HCT116 (cell line): ENCODE data around the gene MAST4. TPM values are rescaled to one million over a fixed set of nuclear protein-coding genes. Genes with fewer than 3 reads are reported as not detected.

Experiments
- ATAC-seq: fragments of 200-7000 bp; cut with Tn5 transposase; 2 replicates; pipeline ENCODE4 v1.9.1; 2020; ENCODE audit warnings: mild to moderate bottlenecking, moderate library complexity
- BruUV-seq: library from RNA; stranded (reverse); fragments of 400-500 nt; replicated peaks from 2 replicates; lab custom pipeline; 2021; lab: Mats Ljungman, UMichigan
- CTCF ChIA-PET: fragments of 300-600 bp; sonication (Branson Sonifier 250); formaldehyde crosslinking; loops from one replicate; lab custom pipeline; 2021; ENCODE audit warnings: antibody characterized with exemption; lab: Charles Lee
- POLR2A ChIA-PET: fragments of 300-600, 350-600 bp; sonication (Branson Sonifier 250); formaldehyde crosslinking; loops from one replicate; lab custom pipeline; 2021; ENCODE audit warnings: antibody characterized with exemption; lab: Charles Lee
- RAD21 ChIA-PET, 2 experiments: fragments of 300-600 bp; sonication (Branson Sonifier 250); formaldehyde crosslinking; loops; one replicate each; lab custom pipeline; 2023; ENCODE audit warnings: low total read pairs in 2 of 2; ENCODE audit not compliant: uncharacterized antibody in 2 of 2, unreplicated experiment in 2 of 2, low non-redundant PET in 1 of 2; lab: Charles Lee
- DNase-seq: peaks from one replicate; pipeline ENCODE4 v3.0.0-alpha.2; 2010; ENCODE audit warnings: low read depth, low spot score
- H2AFZ ChIP-seq: fragments of 200-600 bp; shearing (Covaris generic), sonication (generic); 2 replicates; pipeline ENCODE4 v1.6.1; 2017; ENCODE audit warnings: low read depth, mixed run types, mixed read lengths, antibody characterized with exemption, low read length; ENCODE audit not compliant: poor library complexity, severe bottlenecking
- H3K27ac ChIP-seq: 2 replicates; pipeline ENCODE4 v1.5.1; 2012; ENCODE audit warnings: low read depth, low read length
- H3K27me3 ChIP-seq: fragments of 200-600 bp; sonication (generic); 2 replicates; pipeline ENCODE4 v1.6.1; 2016; ENCODE audit warnings: mixed run types, low read length, mixed read lengths; ENCODE audit not compliant: insufficient read depth
- H3K36me3 ChIP-seq, 2 experiments: fragments of 200-500 bp in 1 of 2; fragments of 200-600 bp in 1 of 2; sonication (Bioruptor generic) in 1 of 2; sonication (generic) in 1 of 2; 2 replicates each; pipeline versions ENCODE4 v1.5.1 to v1.6.1; 2014 to 2016; ENCODE audit warnings: low read length in 2 of 2, inconsistent platforms in 1 of 2, mixed read lengths in 1 of 2, mixed run types in 1 of 2; ENCODE audit not compliant: insufficient read depth in 2 of 2, control insufficient read depth in 1 of 2
- H3K4me1 ChIP-seq, 2 experiments: fragments of 200-600 bp in 1 of 2; sonication (generic) in 1 of 2; 2 replicates each; pipeline versions ENCODE4 v1.5.1 to v1.6.1; 2012 to 2017; ENCODE audit warnings: low read length in 2 of 2, inconsistent platforms in 1 of 2, mild to moderate bottlenecking in 1 of 2, mixed read lengths in 1 of 2, mixed run types in 1 of 2, moderate library complexity in 1 of 2; ENCODE audit not compliant: insufficient read depth in 2 of 2, control insufficient read depth in 1 of 2
- H3K4me2 ChIP-seq: fragments of 200-600 bp; sonication (generic); 2 replicates; pipeline ENCODE4 v1.6.1; 2017; ENCODE audit warnings: mixed run types, low read length, mixed read lengths
- H3K4me3 ChIP-seq, 2 experiments: fragments of 200-600 bp in 1 of 2; sonication (generic) in 1 of 2; replicated peaks in 1 of 2; 2 replicates each; pipeline ENCODE4 v1.5.1; 2011 to 2016; ENCODE audit warnings: low read length in 2 of 2, control low read depth in 1 of 2, low read depth in 1 of 2, mild to moderate bottlenecking in 1 of 2, mixed read lengths in 1 of 2, mixed run types in 1 of 2
- H3K79me2 ChIP-seq: fragments of 200-600 bp; sonication (generic); 2 replicates; pipeline ENCODE4 v1.6.1; 2017; ENCODE audit warnings: mild to moderate bottlenecking, mixed run types, low read length, moderate library complexity, mixed read lengths; ENCODE audit not compliant: insufficient read depth
- H3K9ac ChIP-seq: fragments of 200-600 bp; sonication (generic); 2 replicates; pipeline ENCODE4 v1.6.1; 2016; ENCODE audit warnings: low read length, mixed read lengths
- H3K9me2 ChIP-seq: fragments of 200-600 bp; sonication (generic), shearing (Covaris generic); 2 replicates; pipeline ENCODE4 v1.6.1; 2017; ENCODE audit warnings: mixed run types, mild to moderate bottlenecking, moderate library complexity; ENCODE audit not compliant: insufficient read depth
- H3K9me3 ChIP-seq, 2 experiments: fragments of 200-500 bp in 1 of 2; fragments of 200-600 bp in 1 of 2; sonication (Bioruptor generic) in 1 of 2; sonication (generic) in 1 of 2; 2 replicates each; pipeline ENCODE4 v1.6.1; 2014 to 2017; ENCODE audit warnings: low read length in 2 of 2, mixed read lengths in 2 of 2, inconsistent platforms in 1 of 2, low read depth in 1 of 2, mild to moderate bottlenecking in 1 of 2, mixed run types in 1 of 2, moderate library complexity in 1 of 2; ENCODE audit not compliant: control insufficient read depth in 1 of 2, insufficient read depth in 1 of 2
- H4K20me1 ChIP-seq: fragments of 200-600 bp; sonication (generic), shearing (Covaris generic); 2 replicates; pipeline ENCODE4 v1.6.1; 2017; ENCODE audit warnings: mixed run types, mild to moderate bottlenecking, moderate library complexity; ENCODE audit not compliant: insufficient read depth
- ELF1 ChIP-seq: IDR thresholded peaks from 2 replicates; pipeline ENCODE4 v1.6.1; 2012; ENCODE audit warnings: low read depth, borderline replicate concordance
- TCF7L2 ChIP-seq: IDR thresholded peaks from 2 replicates; pipeline ENCODE4 v1.7.0; 2011; ENCODE audit warnings: borderline replicate concordance, inconsistent platforms; ENCODE audit not compliant: insufficient read depth, insufficient read length; ENCODE audit errors: extremely low read depth
- intact Hi-C: fragments of 100-400 bp; cut with micrococcal nuclease; formaldehyde crosslinking; loops from 2 replicates; pipeline ENCODE4 v1.10.0; 2022
- total RNA-seq: library from RNA; stranded (reverse); gene quantifications from one replicate; pipeline ENCODE4 v1.2.1, GENCODE V29; 2021; ENCODE audit not compliant: unreplicated experiment
- TF ChIP-seq, protein P1 (sequence below), 3 experiments: fragments of 200-600 bp in 1 of 3; sonication (generic) in 1 of 3; IDR thresholded peaks in 2 of 3; conservative IDR thresholded peaks in 1 of 3; 2 replicates each; pipeline ENCODE4 v1.5.1; 2012 to 2017; ENCODE audit warnings: low read depth in 2 of 3, low read length in 2 of 3, antibody characterized with exemption in 1 of 3, borderline replicate concordance in 1 of 3, control low read depth in 1 of 3, mild to moderate bottlenecking in 1 of 3, mixed read lengths in 1 of 3, mixed run types in 1 of 3, moderate library complexity in 1 of 3; ENCODE audit not compliant: insufficient read depth in 1 of 3
- TF ChIP-seq, protein P2 (sequence below): IDR thresholded peaks from 2 replicates; pipeline ENCODE4 v1.6.1; 2012; ENCODE audit warnings: low read depth

The MAST4 gene
- total RNA-seq, 1 experiment from 2014 or later: 1.1 TPM

DNA sequence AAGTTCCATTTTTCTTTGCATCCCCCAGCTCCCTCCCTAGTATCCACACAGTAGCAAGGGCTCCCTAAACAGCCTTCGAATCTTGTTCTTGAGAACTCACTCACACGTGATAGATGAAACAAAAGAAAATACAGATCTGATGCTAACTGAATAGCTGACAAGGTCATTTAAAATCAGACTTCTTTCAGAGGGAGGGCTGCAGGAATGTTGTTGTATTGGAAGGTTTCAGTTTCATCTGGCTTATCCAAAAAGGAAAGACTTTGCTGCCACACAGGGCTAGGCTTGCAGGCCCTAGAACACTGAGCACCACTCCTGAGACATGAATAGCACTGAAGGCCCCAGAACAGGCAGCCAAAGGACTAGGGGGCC lies 597.2 kb downstream of the MAST4 start:
- Histone ChIP-seq H3K9ac (no peak overlapping the region), H3K36me3 (no peaks in the 10 kb centered on the region), H3K9me2 (no peaks in the 10 kb centered on the region), H3K79me2 (no peaks in the 10 kb centered on the region), H3K4me1 (no peaks in the 10 kb centered on the region), H3K9me3 (no peaks in the 10 kb centered on the region), H3K4me2 (no peak overlapping the region), H4K20me1 (no peaks in the 10 kb centered on the region), H2AFZ (no peak overlapping the region), H3K27me3 (no peaks in the 10 kb centered on the region), H3K4me3 (no peak overlapping the region), H3K27ac (no peak overlapping the region)
- no TSS peak for BruUV-seq
- ChIA-PET POLR2A (no interaction called here), RAD21 (no interaction called here), CTCF (no interaction called here)
- intact Hi-C loops: no loop called here
- DNase-seq: no peak
- no peak for ATAC-seq
- TF ChIP-seq TCF7L2 (no peak), ELF1 (no peak)
- TF ChIP-seq, protein P1, sequence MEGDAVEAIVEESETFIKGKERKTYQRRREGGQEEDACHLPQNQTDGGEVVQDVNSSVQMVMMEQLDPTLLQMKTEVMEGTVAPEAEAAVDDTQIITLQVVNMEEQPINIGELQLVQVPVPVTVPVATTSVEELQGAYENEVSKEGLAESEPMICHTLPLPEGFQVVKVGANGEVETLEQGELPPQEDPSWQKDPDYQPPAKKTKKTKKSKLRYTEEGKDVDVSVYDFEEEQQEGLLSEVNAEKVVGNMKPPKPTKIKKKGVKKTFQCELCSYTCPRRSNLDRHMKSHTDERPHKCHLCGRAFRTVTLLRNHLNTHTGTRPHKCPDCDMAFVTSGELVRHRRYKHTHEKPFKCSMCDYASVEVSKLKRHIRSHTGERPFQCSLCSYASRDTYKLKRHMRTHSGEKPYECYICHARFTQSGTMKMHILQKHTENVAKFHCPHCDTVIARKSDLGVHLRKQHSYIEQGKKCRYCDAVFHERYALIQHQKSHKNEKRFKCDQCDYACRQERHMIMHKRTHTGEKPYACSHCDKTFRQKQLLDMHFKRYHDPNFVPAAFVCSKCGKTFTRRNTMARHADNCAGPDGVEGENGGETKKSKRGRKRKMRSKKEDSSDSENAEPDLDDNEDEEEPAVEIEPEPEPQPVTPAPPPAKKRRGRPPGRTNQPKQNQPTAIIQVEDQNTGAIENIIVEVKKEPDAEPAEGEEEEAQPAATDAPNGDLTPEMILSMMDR (IDR thresholded peaks at IDR 0.05 in 2 of 3, conservative IDR thresholded peaks at IDR 0.05 in 1 of 3; ENCODE audit: borderline replicate concordance in 1 of 3, insufficient read depth in 1 of 3, low read depth in 2 of 3, low read length in 2 of 3): no peak
- TF ChIP-seq, protein P2, sequence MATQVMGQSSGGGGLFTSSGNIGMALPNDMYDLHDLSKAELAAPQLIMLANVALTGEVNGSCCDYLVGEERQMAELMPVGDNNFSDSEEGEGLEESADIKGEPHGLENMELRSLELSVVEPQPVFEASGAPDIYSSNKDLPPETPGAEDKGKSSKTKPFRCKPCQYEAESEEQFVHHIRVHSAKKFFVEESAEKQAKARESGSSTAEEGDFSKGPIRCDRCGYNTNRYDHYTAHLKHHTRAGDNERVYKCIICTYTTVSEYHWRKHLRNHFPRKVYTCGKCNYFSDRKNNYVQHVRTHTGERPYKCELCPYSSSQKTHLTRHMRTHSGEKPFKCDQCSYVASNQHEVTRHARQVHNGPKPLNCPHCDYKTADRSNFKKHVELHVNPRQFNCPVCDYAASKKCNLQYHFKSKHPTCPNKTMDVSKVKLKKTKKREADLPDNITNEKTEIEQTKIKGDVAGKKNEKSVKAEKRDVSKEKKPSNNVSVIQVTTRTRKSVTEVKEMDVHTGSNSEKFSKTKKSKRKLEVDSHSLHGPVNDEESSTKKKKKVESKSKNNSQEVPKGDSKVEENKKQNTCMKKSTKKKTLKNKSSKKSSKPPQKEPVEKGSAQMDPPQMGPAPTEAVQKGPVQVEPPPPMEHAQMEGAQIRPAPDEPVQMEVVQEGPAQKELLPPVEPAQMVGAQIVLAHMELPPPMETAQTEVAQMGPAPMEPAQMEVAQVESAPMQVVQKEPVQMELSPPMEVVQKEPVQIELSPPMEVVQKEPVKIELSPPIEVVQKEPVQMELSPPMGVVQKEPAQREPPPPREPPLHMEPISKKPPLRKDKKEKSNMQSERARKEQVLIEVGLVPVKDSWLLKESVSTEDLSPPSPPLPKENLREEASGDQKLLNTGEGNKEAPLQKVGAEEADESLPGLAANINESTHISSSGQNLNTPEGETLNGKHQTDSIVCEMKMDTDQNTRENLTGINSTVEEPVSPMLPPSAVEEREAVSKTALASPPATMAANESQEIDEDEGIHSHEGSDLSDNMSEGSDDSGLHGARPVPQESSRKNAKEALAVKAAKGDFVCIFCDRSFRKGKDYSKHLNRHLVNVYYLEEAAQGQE: no peak
